ENCODE measurements around the gene LY6G6F. TPM values are rescaled to one million over a fixed set of nuclear protein-coding genes. Genes with fewer than 3 reads are reported as not detected.

The LY6G6F gene
- total and polyA plus RNA-seq, 2 of the 13 experiments (the other 11 are each of a cell fraction or from before 2014, with no cell fraction given): not detected

- TF ChIP-seq STAT5B (CRISPR knock-in tag; IDR thresholded peaks at IDR 0.05) (no peak), MAFF (IDR thresholded peaks at IDR 0.05; ENCODE audit: low read depth, low read length) (peak; percentile 76), MEIS1 (CRISPR knock-in tag; IDR thresholded peaks at IDR 0.05; ENCODE audit: borderline replicate concordance) (no peak), ZFY (CRISPR knock-in tag; IDR thresholded peaks at IDR 0.05) (no peak; the same call in 1 of the 2 replicates), ZNF644 (CRISPR knock-in tag; IDR thresholded peaks at IDR 0.05; ENCODE audit: low read depth) (no peak), ZFP36L1 (CRISPR knock-in tag; IDR thresholded peaks at IDR 0.05) (no peak), KLF13 (CRISPR knock-in tag; IDR thresholded peaks at IDR 0.05) (no peak), ZNF550 (CRISPR knock-in tag; IDR thresholded peaks at IDR 0.05; ENCODE audit: borderline replicate concordance) (no peak)
- TF ChIP-seq, protein P1, sequence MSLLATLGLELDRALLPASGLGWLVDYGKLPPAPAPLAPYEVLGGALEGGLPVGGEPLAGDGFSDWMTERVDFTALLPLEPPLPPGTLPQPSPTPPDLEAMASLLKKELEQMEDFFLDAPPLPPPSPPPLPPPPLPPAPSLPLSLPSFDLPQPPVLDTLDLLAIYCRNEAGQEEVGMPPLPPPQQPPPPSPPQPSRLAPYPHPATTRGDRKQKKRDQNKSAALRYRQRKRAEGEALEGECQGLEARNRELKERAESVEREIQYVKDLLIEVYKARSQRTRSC (CRISPR knock-in tag; IDR thresholded peaks at IDR 0.05; ENCODE audit: low read depth): no peak
- TF ChIP-seq, protein P2, sequence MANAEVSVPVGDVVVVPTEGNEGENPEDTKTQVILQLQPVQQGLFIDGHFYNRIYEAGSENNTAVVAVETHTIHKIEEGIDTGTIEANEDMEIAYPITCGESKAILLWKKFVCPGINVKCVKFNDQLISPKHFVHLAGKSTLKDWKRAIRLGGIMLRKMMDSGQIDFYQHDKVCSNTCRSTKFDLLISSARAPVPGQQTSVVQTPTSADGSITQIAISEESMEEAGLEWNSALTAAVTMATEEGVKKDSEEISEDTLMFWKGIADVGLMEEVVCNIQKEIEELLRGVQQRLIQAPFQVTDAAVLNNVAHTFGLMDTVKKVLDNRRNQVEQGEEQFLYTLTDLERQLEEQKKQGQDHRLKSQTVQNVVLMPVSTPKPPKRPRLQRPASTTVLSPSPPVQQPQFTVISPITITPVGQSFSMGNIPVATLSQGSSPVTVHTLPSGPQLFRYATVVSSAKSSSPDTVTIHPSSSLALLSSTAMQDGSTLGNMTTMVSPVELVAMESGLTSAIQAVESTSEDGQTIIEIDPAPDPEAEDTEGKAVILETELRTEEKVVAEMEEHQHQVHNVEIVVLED (CRISPR knock-in tag; IDR thresholded peaks at IDR 0.05; ENCODE audit: borderline replicate concordance): no peak
- TF ChIP-seq, protein P3, sequence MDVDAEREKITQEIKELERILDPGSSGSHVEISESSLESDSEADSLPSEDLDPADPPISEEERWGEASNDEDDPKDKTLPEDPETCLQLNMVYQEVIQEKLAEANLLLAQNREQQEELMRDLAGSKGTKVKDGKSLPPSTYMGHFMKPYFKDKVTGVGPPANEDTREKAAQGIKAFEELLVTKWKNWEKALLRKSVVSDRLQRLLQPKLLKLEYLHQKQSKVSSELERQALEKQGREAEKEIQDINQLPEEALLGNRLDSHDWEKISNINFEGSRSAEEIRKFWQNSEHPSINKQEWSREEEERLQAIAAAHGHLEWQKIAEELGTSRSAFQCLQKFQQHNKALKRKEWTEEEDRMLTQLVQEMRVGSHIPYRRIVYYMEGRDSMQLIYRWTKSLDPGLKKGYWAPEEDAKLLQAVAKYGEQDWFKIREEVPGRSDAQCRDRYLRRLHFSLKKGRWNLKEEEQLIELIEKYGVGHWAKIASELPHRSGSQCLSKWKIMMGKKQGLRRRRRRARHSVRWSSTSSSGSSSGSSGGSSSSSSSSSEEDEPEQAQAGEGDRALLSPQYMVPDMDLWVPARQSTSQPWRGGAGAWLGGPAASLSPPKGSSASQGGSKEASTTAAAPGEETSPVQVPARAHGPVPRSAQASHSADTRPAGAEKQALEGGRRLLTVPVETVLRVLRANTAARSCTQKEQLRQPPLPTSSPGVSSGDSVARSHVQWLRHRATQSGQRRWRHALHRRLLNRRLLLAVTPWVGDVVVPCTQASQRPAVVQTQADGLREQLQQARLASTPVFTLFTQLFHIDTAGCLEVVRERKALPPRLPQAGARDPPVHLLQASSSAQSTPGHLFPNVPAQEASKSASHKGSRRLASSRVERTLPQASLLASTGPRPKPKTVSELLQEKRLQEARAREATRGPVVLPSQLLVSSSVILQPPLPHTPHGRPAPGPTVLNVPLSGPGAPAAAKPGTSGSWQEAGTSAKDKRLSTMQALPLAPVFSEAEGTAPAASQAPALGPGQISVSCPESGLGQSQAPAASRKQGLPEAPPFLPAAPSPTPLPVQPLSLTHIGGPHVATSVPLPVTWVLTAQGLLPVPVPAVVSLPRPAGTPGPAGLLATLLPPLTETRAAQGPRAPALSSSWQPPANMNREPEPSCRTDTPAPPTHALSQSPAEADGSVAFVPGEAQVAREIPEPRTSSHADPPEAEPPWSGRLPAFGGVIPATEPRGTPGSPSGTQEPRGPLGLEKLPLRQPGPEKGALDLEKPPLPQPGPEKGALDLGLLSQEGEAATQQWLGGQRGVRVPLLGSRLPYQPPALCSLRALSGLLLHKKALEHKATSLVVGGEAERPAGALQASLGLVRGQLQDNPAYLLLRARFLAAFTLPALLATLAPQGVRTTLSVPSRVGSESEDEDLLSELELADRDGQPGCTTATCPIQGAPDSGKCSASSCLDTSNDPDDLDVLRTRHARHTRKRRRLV (CRISPR knock-in tag; IDR thresholded peaks at IDR 0.05): no peak
These were observed 48.4 kb upstream of the LY6G6F start (continued) for GRCh38 chr6:31658158-31658688.
